ENCODE data around the gene ARRDC1.

The ARRDC1 gene

GRCh38 chr9:137612741-137613142 is 7.3 kb downstream of the ARRDC1 start:
- no peak for TF ChIP-seq CTCF (IDR thresholded peaks at IDR 0.05; ENCODE audit: control insufficient read depth, insufficient read depth, low read depth, low read length, missing control alignments)
- H3K4me3 ChIP-seq (ENCODE audit: control insufficient read depth, low read depth, low read length), result no peak overlapping the region
- no peak for DNase-seq (ENCODE audit: low read depth)

- no peak for DNase-seq (ENCODE audit: low read depth)
- TF ChIP-seq CTCF (IDR thresholded peaks at IDR 0.05; ENCODE audit: control insufficient read depth, insufficient read depth, low read depth, low read length, missing control alignments), result no peak
- no peak overlapping the region for H3K4me3 ChIP-seq (ENCODE audit: control insufficient read depth, low read depth, low read length)
Observed at GRCh38 chr9:137613259-137613658, 7.8 kb downstream of the ARRDC1 start.

- no peak overlapping the region for H3K4me3 ChIP-seq (ENCODE audit: control insufficient read depth, low read depth, low read length)
- no peak for DNase-seq (ENCODE audit: low read depth)
- TF ChIP-seq CTCF (IDR thresholded peaks at IDR 0.05; ENCODE audit: control insufficient read depth, insufficient read depth, low read depth, low read length, missing control alignments), result no peak
Observed at GRCh38 chr9:137613738-137614523, 8.4 kb downstream of the ARRDC1 start.

GRCh38 chr9:137614631-137615386 is 9.3 kb downstream of the ARRDC1 start:
- TF ChIP-seq CTCF (IDR thresholded peaks at IDR 0.05; ENCODE audit: control insufficient read depth, insufficient read depth, low read depth, low read length, missing control alignments), result no peak
- no peak overlapping the region for H3K4me3 ChIP-seq (ENCODE audit: control insufficient read depth, low read depth, low read length)
- no peak for DNase-seq (ENCODE audit: low read depth)

- H3K4me3 ChIP-seq (ENCODE audit: control insufficient read depth, low read depth, low read length), result no peak overlapping the region
- TF ChIP-seq CTCF (IDR thresholded peaks at IDR 0.05; ENCODE audit: control insufficient read depth, insufficient read depth, low read depth, low read length, missing control alignments), result no peak
- DNase-seq (ENCODE audit: low read depth), result no peak
Observed at GRCh38 chr9:137615387-137615871, 9.9 kb downstream of the ARRDC1 start.

- DNase-seq (ENCODE audit: low read depth), result no peak
- TF ChIP-seq CTCF (IDR thresholded peaks at IDR 0.05; ENCODE audit: control insufficient read depth, insufficient read depth, low read depth, low read length, missing control alignments), result no peak
Observed at GRCh38 chr9:137618105-137619067, 12.9 kb downstream of the ARRDC1 start, which contains the start of gene EHMT1. Gene EHMT1 (plus strand): TSS chr9:137619005. CDS start chr9:137619029, 24 bp downstream.

More at GRCh38 chr9:137618105-137619067, 12.9 kb downstream of the ARRDC1 start, which contains the start of gene EHMT1:
- peak within 1 kb of the TSS; percentile 91 for H3K4me3 ChIP-seq (ENCODE audit: control insufficient read depth, low read depth, low read length)

Data from AG09309 (cell line).